ENCODE results near the gene MCRIP2. TPM values are rescaled to one million over a fixed set of nuclear protein-coding genes. Genes with fewer than 3 reads are reported as not detected.
A peak's percentile ranks its signal among the peaks of the same experiment; 100 is the strongest.

MCRIP2 gene
- total RNA-seq, 1 donor from 2014 or later = 16.6 TPM

DNA sequence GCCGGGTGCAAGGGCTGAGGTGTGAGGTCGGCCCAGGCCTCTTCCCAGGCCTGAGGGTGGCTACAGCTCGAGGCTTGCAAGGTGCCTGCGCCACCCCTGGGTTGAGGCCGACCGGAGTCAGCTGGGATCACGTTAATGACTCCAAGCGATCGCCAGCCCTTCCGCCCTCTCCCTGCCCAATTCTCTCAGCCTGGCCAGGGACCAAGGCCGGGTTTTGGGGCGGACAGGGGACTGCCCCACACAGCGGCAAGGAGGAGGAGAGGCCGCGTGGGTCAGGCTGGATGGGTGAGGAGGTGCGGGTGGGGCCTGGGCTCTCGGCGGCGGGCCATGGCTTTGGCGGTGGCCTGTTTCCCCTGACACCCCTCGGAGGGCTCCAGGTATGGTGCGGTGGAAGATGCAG is 51.7 kb downstream of the MCRIP2 start:
- H3K4me3 Mint-ChIP-seq (ENCODE audit: unreplicated experiment) = no peak overlapping the region

DNA sequence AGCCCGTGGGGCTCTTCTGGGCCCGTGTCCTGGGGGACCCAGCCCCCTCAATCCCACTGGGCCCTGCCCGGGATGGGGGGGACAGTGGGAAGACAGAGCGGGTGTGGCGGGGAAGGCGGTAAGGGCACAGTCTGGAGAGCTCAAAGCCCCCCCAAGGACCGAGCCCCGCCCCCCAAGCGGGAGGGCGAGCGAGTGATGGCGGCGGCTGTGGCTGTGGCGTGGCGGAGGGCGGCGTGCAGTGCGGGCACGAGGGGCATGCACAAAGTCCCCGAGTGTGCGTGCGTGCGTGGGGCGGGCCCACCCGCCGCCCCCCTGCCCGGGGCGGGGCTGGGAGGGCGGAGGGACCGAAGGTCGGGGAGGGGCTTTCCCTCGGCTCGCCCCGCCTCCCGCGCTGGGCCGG is 52.1 kb downstream of the MCRIP2 start:
- H3K27me3 Mint-ChIP-seq (ENCODE audit: unreplicated experiment) = peaks cover 30% of the 10 kb centered on the region

More for the DNA sequence above, 51.7 kb downstream of the MCRIP2 start:
- no peak overlapping the region for H3K27ac Mint-ChIP-seq (ENCODE audit: unreplicated experiment)
- peaks cover 18% of the 10 kb centered on the region for H3K9me3 Mint-ChIP-seq (ENCODE audit: unreplicated experiment)
- peaks cover 10% of the 10 kb centered on the region for H3K4me1 Mint-ChIP-seq (ENCODE audit: low read depth, unreplicated experiment)
- peaks cover 31% of the 10 kb centered on the region for H3K27me3 Mint-ChIP-seq (ENCODE audit: unreplicated experiment)
- no peak for DNase-seq
- TF ChIP-seq, protein P1, sequence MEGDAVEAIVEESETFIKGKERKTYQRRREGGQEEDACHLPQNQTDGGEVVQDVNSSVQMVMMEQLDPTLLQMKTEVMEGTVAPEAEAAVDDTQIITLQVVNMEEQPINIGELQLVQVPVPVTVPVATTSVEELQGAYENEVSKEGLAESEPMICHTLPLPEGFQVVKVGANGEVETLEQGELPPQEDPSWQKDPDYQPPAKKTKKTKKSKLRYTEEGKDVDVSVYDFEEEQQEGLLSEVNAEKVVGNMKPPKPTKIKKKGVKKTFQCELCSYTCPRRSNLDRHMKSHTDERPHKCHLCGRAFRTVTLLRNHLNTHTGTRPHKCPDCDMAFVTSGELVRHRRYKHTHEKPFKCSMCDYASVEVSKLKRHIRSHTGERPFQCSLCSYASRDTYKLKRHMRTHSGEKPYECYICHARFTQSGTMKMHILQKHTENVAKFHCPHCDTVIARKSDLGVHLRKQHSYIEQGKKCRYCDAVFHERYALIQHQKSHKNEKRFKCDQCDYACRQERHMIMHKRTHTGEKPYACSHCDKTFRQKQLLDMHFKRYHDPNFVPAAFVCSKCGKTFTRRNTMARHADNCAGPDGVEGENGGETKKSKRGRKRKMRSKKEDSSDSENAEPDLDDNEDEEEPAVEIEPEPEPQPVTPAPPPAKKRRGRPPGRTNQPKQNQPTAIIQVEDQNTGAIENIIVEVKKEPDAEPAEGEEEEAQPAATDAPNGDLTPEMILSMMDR (IDR thresholded peaks at IDR 0.05; ENCODE audit: partially characterized antibody, unreplicated experiment) = no peak
- no peaks in the 10 kb centered on the region for H3K36me3 Mint-ChIP-seq (ENCODE audit: unreplicated experiment)

DNA sequence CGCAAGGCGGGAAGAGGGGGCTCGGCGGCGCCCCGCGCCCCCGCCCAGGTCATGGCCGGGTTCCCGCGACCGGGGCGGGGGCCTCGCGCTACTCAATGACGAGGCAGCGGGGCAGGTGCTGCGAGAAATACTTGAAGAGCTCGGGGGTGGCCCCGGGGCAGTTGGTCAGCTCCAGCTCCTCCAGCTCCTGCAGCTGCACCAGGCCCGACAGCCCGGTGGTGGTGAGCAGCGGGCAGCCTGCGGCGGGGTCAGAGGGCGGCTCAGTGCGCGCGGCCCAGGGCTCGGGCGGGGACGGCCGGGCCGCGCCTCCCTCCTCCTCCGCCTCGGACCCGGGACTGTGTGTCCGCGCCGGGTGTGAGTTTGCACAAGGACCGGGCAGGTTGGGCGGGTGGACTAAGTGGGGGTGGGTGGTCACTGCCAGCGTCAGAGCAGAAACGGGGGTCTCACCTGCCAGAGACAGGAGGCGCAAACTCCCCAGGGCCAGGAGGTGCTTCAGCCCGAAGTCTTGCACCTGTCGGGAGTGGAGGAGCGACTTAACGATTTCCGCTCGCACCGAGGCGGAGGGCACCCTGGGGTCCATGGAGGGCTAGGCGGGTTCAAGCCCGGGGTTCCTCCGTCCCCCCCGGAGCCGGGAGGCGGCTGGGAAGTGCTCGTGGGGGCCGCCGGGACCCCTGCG is 52.7 kb downstream of the MCRIP2 start:
- H3K4me3 Mint-ChIP-seq (ENCODE audit: unreplicated experiment) = no peak overlapping the region
- H3K36me3 Mint-ChIP-seq (ENCODE audit: unreplicated experiment) = no peaks in the 10 kb centered on the region
- H3K27ac Mint-ChIP-seq (ENCODE audit: unreplicated experiment) = no peak overlapping the region
- H3K4me1 Mint-ChIP-seq (ENCODE audit: low read depth, unreplicated experiment) = peaks cover 9% of the 10 kb centered on the region
- peaks cover 28% of the 10 kb centered on the region for H3K27me3 Mint-ChIP-seq (ENCODE audit: unreplicated experiment)
- TF ChIP-seq, protein P1 (IDR thresholded peaks at IDR 0.05; ENCODE audit: partially characterized antibody, unreplicated experiment) = no peak
- no peak for DNase-seq
- peaks cover 18% of the 10 kb centered on the region for H3K9me3 Mint-ChIP-seq (ENCODE audit: unreplicated experiment)

More for the DNA sequence above, 52.1 kb downstream of the MCRIP2 start:
- Mint-ChIP-seq H3K36me3 (ENCODE audit: unreplicated experiment) (no peaks in the 10 kb centered on the region), H3K27ac (ENCODE audit: unreplicated experiment) (no peak overlapping the region), H3K4me3 (ENCODE audit: unreplicated experiment) (no peak overlapping the region), H3K4me1 (ENCODE audit: low read depth, unreplicated experiment) (peaks cover 10% of the 10 kb centered on the region), H3K9me3 (ENCODE audit: unreplicated experiment) (peaks cover 18% of the 10 kb centered on the region)
- no peak for DNase-seq
- TF ChIP-seq, protein P1 (IDR thresholded peaks at IDR 0.05; ENCODE audit: partially characterized antibody, unreplicated experiment) = no peak

DNA sequence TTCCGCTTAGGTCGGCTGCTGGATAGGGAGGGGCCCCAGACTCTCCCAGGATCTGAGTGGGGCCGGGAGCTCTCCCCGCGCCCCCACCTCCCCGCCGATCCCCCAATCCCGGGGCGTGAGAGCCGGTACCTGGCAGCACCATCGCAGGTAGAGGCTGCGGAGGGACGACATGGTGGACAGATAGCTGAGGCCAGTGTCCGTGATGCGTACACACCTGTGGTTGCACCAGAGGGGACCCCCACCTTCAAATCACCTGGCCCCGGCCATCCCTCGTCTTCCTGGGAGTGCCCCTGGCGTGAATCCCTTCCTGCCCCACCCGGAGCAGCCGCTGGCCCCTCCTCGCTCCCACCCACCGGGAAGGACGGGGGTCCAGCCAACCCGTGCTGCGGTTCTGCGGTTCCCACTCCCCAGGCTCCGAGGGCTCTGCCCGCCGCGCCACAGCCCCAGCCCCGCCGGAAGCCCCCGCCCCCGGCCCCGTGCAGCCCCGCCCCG is 53.3 kb downstream of the MCRIP2 start:
- peaks cover 18% of the 10 kb centered on the region for H3K9me3 Mint-ChIP-seq (ENCODE audit: unreplicated experiment)
- H3K27ac Mint-ChIP-seq (ENCODE audit: unreplicated experiment) = no peak overlapping the region
- peaks cover 28% of the 10 kb centered on the region for H3K27me3 Mint-ChIP-seq (ENCODE audit: unreplicated experiment)
- peaks cover 8% of the 10 kb centered on the region for H3K4me1 Mint-ChIP-seq (ENCODE audit: low read depth, unreplicated experiment)
- H3K36me3 Mint-ChIP-seq (ENCODE audit: unreplicated experiment) = no peaks in the 10 kb centered on the region
- DNase-seq = no peak
- no peak overlapping the region for H3K4me3 Mint-ChIP-seq (ENCODE audit: unreplicated experiment)
- TF ChIP-seq, protein P1 (IDR thresholded peaks at IDR 0.05; ENCODE audit: partially characterized antibody, unreplicated experiment) = no peak

DNA sequence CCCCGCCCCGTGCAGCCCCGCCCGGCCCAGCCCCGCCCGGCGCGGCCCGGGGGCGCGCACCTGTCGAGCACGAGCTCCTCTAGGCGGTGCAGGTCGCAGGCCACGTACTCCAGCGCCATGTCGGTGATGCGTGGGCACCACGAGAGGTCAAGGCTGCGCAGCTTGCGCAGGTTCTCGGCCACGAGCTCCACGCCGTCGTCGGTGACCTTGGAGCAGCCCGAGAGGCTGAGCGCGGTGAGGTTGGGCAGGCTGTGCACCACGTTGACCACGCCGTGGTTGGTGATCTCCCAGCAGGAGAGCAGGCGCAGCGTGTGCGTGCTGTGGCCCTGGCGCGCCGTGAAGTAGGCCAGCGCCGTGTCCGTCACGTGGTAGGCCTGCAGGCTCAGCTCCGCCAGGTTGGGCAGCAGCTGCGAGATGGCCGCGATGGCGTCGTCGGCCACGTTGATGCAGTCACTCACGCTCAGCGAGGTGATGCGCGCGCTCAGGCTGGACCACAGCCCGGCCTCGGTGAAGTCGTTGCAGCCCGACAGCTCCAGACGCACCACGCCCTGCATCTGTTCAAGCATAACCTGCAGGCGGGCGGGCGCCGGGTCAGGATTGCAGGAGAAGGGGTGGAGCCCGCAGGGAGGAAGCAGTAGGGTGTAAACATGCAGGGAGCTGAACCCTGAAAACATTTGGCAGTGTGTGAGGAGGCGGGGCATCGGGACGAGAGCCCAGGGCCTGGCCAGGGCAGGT is 53.9 kb downstream of the MCRIP2 start:
- Mint-ChIP-seq H3K9me3 (ENCODE audit: unreplicated experiment) (peaks cover 18% of the 10 kb centered on the region), H3K4me3 (ENCODE audit: unreplicated experiment) (peak overlapping the region; percentile 15), H3K27me3 (ENCODE audit: unreplicated experiment) (peaks cover 28% of the 10 kb centered on the region), H3K4me1 (ENCODE audit: low read depth, unreplicated experiment) (peaks cover 8% of the 10 kb centered on the region), H3K27ac (ENCODE audit: unreplicated experiment) (no peak overlapping the region), H3K36me3 (ENCODE audit: unreplicated experiment) (no peaks in the 10 kb centered on the region)
- peak; percentile 81 for DNase-seq
- TF ChIP-seq, protein P1 (IDR thresholded peaks at IDR 0.05; ENCODE audit: partially characterized antibody, unreplicated experiment) = no peak
